VCaP (cell line): ENCODE measurements around the gene NAA16.
"Not testable (repeated sequence)": the region's sequence is repeated elsewhere in the genome, so short reads cannot be mapped to it uniquely, and the experiment has no call there.

Source experiments
- H3K27ac ChIP-seq: fragments of 450-650 bp; 2 replicates; pipeline ENCODE4 v1.5.1; 2017
- CTCF ChIP-seq: fragments of 450-650 bp; conservative IDR thresholded peaks from 2 replicates; pipeline ENCODE4 v1.5.1; 2017; ENCODE audit warnings: mild to moderate bottlenecking, moderate library complexity

The NAA16 gene

GRCh38 chr13:41420146-41420545 lies 109.1 kb downstream of the NAA16 start:
- no peak for TF ChIP-seq CTCF
- no peak overlapping the region for H3K27ac ChIP-seq

GRCh38 chr13:41421330-41421729 lies 110.3 kb downstream of the NAA16 start:
- H3K27ac ChIP-seq, result not testable (repeated sequence)

- H3K27ac ChIP-seq, result not testable (repeated sequence)
Observed at GRCh38 chr13:41421983-41422382, 110.9 kb downstream of the NAA16 start.

GRCh38 chr13:41423259-41423658 lies 112.2 kb downstream of the NAA16 start:
- not testable (repeated sequence) for H3K27ac ChIP-seq

GRCh38 chr13:41424675-41425074 lies 113.6 kb downstream of the NAA16 start:
- not testable (repeated sequence) for H3K27ac ChIP-seq

- no peak overlapping the region for H3K27ac ChIP-seq
- TF ChIP-seq CTCF, result no peak
Observed at GRCh38 chr13:41426047-41426446, 115.0 kb downstream of the NAA16 start.
